Esophagus squamous epithelium (tissue), 4 donors: Measurements from ENCODE around the gene CENPS.

Experiments used
- POLR2A ChIP-seq, 4 donors: fragments of 450-650 bp; IDR thresholded peaks; one replicate each; pipeline ENCODE4 v1.6.1; 2017; ENCODE audit warnings: antibody characterized with exemption in 4 of 4, mild to moderate bottlenecking in 4 of 4, moderate library complexity in 3 of 4
- TF ChIP-seq, protein P1 (sequence below), 6 experiments: fragments of 450-650 bp in 4 of 6; fragments of 200-600 bp in 2 of 6; sonication (generic) in 2 of 6; IDR thresholded peaks; one replicate each; pipeline ENCODE4 v1.5.1; 2016 to 2019; ENCODE audit warnings: antibody characterized with exemption in 6 of 6, mild to moderate bottlenecking in 4 of 6, moderate library complexity in 4 of 6

DNA sequence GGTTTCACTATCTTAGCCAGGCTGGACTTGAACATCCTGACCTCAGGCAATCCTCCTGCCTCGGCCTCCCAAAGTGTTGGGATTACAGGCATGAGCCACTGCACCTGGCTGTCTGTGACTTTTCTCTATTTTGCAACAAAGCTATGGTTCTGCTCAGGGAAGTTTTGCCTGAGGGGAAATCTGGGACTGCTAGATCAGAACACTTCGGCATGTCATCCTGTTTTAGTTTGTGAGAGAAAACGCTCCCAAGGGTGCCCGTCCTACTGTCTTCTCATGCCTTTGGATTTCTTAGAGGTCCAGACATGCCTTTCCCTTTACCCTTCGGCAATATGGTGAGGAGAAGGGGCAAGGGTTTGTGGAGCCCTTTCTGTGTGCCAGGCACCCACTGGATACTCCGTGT, 14.0 kb downstream of the CENPS start:
- TF ChIP-seq POLR2A (IDR thresholded peaks at IDR 0.05) = no peak
- TF ChIP-seq, protein P1, sequence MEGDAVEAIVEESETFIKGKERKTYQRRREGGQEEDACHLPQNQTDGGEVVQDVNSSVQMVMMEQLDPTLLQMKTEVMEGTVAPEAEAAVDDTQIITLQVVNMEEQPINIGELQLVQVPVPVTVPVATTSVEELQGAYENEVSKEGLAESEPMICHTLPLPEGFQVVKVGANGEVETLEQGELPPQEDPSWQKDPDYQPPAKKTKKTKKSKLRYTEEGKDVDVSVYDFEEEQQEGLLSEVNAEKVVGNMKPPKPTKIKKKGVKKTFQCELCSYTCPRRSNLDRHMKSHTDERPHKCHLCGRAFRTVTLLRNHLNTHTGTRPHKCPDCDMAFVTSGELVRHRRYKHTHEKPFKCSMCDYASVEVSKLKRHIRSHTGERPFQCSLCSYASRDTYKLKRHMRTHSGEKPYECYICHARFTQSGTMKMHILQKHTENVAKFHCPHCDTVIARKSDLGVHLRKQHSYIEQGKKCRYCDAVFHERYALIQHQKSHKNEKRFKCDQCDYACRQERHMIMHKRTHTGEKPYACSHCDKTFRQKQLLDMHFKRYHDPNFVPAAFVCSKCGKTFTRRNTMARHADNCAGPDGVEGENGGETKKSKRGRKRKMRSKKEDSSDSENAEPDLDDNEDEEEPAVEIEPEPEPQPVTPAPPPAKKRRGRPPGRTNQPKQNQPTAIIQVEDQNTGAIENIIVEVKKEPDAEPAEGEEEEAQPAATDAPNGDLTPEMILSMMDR (IDR thresholded peaks at IDR 0.05) = no peak
